SHP77 treated with DMSO at 0.1 percent for 48 hours (cell line): ENCODE data around the gene EEF2.
"Not testable (repeated sequence)": the region's sequence is repeated elsewhere in the genome, so short reads cannot be mapped to it uniquely, and the experiment has no call there.

Experiments
- DNase-seq: peaks from one replicate; lab custom pipeline; 2025; lab: John Stamatoyannopoulos, UW

EEF2 gene

GRCh38 chr19:3944018-3944721, 41.1 kb downstream of the EEF2 start:
- DNase-seq: no peak

- DNase-seq: no peak
Measured at GRCh38 chr19:3942790-3943409, 42.4 kb downstream of the EEF2 start.

DNA sequence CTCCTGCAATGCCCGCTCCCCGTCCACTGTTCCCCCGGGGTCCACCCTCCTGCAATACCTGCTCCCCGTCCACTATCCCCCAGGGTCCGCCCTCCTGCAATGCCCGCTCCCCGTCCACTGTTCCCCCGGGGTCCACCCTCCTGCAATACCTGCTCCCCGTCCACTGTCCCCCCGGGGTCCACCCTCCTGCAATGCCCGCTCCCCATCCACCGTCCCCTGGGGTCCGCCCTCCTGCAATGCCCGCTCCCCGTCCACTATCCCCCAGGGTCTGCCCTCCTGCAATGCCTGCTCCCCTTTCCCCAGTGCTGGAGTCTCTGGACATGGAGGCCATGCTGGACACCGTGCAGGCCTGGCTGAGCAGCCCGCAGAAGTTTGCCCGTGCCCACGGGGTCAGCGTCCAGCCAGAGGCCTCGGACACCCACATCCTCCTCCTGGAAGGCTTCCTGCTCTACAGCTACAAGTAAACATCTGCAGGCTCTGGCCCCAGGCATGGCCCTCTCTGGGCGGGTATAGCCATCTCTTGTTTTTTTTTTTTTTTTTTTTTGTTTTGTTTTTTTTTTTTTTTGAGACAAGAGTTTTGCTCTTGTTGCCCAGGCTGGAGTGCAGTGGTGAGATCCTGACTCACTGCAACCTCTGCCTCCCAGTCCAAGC, 46.8 kb downstream of the EEF2 start:
- not testable (repeated sequence) for DNase-seq

DNA sequence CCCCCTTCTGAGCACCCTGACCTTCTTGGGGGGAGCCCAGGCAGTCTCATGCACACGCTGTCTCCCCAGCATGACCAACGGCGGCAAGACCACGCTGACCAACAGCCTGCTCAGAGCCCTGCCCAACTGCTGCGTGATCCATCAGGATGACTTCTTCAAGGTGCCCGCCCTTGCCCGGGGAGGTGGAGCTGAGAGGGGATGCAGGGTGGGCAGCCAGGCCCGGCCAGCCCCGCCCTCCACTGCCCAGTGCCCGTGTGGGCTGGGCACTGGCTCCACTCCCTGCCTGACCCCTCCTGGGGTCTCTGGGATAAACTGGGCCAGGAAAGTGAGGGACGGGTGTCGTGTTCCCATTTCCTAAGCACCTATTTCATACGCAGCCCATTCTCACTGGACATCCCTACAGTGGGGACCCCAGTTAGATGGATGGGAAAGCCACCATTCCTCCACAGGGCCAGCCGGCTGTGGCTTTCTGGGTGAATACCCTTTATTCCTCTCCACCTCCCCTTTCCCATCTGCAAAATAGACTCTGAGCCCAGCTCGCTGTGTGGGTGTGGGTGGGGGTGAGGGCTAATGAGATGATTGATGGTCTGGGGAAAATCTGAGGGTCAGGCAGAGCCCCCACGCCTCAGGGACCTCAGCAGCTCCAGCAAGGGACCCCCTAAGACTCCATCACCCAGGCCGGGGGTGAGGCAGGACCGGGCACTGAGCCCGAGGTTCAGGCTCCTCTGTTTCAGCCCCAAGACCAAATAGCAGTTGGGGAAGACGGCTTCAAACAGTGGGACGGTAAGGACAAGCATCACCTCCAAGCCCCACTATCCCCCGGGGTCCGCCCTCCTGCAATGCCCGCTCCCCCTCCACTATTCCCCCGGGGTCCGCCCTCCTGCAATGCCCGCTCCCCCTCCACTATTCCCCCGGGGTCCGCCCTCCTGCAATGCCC, 48.5 kb downstream of the EEF2 start:
- DNase-seq: no peak

DNA sequence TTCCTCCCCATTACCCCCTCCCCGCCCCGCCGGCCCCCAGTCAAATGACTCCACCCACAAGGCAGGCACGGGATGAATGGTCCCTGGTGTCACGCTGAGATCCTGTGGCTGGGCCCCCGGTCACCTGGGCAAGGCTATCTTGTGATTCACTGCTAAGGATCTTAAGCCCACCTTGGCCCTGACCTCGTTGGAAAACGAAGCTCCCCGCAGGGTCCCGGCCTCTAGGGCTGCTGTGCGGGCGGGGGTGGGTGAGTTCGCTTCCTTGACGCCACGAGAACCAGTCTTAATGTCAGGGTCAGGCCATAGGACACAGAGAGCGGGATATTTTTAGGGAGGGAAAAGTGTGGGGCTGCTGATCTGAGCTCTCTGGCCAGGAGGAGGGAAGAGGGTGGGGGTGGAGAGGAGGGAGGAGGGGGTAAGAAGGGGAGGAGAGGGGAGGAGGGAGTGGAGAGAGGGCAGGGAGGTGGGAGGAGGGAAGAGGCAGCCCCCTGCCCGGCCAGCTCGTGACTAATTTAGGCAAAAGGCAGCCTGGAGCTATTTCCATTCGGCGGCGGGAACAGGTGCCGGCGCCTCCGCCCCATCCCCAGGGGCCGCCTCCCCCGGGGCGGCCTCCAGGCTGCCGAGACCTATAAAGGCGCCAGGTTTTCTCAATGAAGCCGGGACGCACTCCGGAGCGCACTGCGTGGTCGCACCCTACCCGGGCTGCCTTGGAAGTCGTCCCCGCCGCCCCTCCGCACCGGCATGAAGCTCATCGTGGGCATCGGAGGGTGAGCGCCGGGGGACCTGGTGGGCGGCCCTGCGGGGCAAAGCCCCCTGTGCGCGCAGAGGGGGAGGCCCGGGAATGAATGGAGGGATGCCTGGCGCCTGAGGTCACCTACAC, 52.1 kb downstream of the EEF2 start, which contains the start of gene NMRK2:
Gene NMRK2 (plus strand): TSS at position 139 of the 880 bp plus-strand sequence. CDS start 603 bp downstream, at position 742.
- DNase-seq: no peak

- DNase-seq: no peak
Measured at GRCh38 chr19:3931041-3931440, 54.2 kb downstream of the EEF2 start.
